Activated CD4-positive, alpha-beta T cell treated with anti-CD3 and anti-CD28 coated beads for 36 hours (primary cell): Measurements from ENCODE around the gene ITPRIP. TPM values are rescaled to one million over a fixed set of nuclear protein-coding genes. Genes with fewer than 3 reads are reported as not detected.

ENCODE experiments used
- ATAC-seq: fragments of 200-7000 bp; cut with Tn5 transposase; one replicate; pipeline ENCODE4 v1.10.0; 2021; ENCODE audit warnings: mild to moderate bottlenecking, moderate library complexity
- CTCF ChIA-PET: fragments of 350-600 bp; sonication (Branson Sonifier 250); formaldehyde crosslinking; loops from one replicate; lab custom pipeline; 2021; ENCODE audit warnings: antibody characterized with exemption; lab: Charles Lee
- POLR2A ChIA-PET: fragments of 350-600 bp; sonication (Branson Sonifier 250); formaldehyde crosslinking; loops from one replicate; lab custom pipeline; 2021; ENCODE audit warnings: antibody characterized with exemption, inconsistent platforms; lab: Charles Lee
- DNase-seq: peaks from one replicate; pipeline ENCODE4 v3.0.0-alpha.2; 2020
- H3K27ac Mint-ChIP-seq: one replicate; pipeline ENCODE4 v1.8.0; 2021; ENCODE audit warnings: mixed read lengths
- H3K27me3 Mint-ChIP-seq: one replicate; pipeline ENCODE4 v1.8.0; 2021; ENCODE audit warnings: mixed read lengths
- H3K36me3 Mint-ChIP-seq: one replicate; pipeline ENCODE4 v1.8.0; 2021; ENCODE audit warnings: low read depth, mixed read lengths
- H3K4me1 Mint-ChIP-seq: one replicate; pipeline ENCODE4 v1.8.0; 2021; ENCODE audit warnings: mixed read lengths
- H3K4me3 Mint-ChIP-seq: one replicate; pipeline ENCODE4 v1.8.0; 2021; ENCODE audit warnings: mild to moderate bottlenecking, moderate library complexity, mixed read lengths
- H3K9me3 Mint-ChIP-seq: one replicate; pipeline ENCODE4 v1.8.0; 2021; ENCODE audit warnings: low read depth, mixed read lengths
- intact Hi-C, 2 experiments: fragments of 100-400 bp; cut with DNase I in 1 of 2; cut with micrococcal nuclease in 1 of 2; formaldehyde crosslinking; loops; one replicate each; pipeline versions ENCODE4 v1.14.2 to v1.15.1; 2022 to 2024; cut with DNase I, micrococcal nuclease
- total RNA-seq, 2 experiments: library from RNA; stranded (reverse); gene quantifications; one replicate each; pipeline ENCODE4 v1.2.3, GENCODE V29; 2021

The ITPRIP gene
- total RNA-seq, 2 experiments from 2014 or later, result 20.3 to 21.6 TPM

DNA sequence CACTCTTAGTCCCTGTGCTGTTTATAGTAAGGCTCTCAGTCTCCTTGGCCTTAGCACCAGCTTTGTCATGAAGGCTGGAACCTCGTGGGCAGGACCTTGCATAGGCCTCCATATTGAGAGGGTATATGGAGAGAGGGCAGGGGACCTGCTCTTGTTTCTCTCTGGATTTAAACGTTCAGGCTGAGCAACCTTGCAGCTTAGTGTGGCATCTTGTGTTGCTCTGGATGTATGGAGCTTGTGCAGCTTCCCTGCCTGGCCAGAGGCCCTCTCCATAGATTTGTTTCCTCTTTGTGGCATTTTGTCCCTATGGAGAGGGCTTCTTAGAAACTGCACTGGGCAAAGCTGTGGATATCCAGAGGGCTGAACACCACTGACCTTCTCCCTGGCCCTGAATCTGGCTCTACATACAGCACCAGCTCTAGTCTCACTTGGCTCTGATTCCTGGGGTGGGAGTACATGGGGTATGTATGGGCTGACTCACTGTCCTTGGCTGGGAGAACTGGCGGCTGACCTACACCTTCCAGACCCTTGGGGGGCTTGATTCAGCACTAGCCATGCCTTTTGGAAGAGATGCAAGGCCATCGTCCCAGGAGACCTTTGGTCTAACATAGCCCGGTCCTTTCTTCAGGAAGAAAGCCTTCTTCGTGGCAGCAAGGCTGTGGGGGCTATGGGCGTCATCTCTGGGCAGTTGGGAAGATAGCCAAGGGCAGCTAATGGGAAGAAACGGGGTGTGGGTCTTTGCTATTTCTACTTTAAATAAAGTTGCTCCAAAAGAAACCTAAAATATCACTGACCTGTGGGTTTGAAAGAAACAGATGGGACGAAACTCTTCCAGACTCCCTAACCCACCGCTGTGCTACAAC lies 30.5 kb downstream of the ITPRIP start:
- no peaks in the 10 kb centered on the region for H3K27me3 Mint-ChIP-seq
- ChIA-PET POLR2A (interaction anchor here (0.8 to 1.0 kb wide), 3 partner anchors 14 to 29 kb away, joined by 3 to 4 read pairs (median 3); no protein-coding TSS in a partner anchor), CTCF (interaction anchor here (1.3 to 8.1 kb wide), 9 partner anchors 13 to 41 kb away, joined by 3 to 142 read pairs (median 20); partner anchors contain the start of gene ITPRIP)
- intact Hi-C loops, result loop anchor here (1.0 kb wide), 3 partner anchors 21 to 43 kb away; partner anchors contain the start of gene ITPRIP (in 2 of the 2)
- H3K36me3 Mint-ChIP-seq, result peaks cover 29% of the 10 kb centered on the region
- peaks cover 9% of the 10 kb centered on the region for H3K9me3 Mint-ChIP-seq
- H3K27ac Mint-ChIP-seq, result peak overlapping the region; percentile 76
- no peak overlapping the region for H3K4me3 Mint-ChIP-seq
- peaks cover 62% of the 10 kb centered on the region for H3K4me1 Mint-ChIP-seq
- no peak for ATAC-seq
- DNase-seq, result no peak

DNA sequence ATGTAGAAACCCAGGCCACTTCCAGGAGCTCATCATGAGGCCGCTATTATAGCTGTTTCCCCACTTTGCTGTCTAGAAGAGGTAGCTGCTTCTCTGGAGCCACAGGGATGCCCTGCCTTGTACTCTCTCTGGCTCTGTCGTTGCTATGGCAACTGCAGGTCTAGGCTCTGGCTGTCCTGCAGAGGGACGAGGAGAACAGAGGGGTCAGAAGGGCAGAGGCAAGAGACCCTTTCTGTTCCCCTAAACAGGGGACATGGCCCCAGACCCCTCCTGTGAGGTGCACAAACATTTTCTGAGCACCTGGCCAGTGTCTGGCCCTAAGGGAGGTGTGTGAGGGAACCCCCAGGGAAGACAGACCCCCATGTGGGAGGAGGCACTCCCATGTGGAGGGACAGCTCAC lies 31.4 kb downstream of the ITPRIP start:
- intact Hi-C loops, result no loop called here
- H3K4me1 Mint-ChIP-seq, result peaks cover 62% of the 10 kb centered on the region
- H3K27ac Mint-ChIP-seq, result no peak overlapping the region
- no peak overlapping the region for H3K4me3 Mint-ChIP-seq
- DNase-seq (no peak), ATAC-seq (no peak)
- ChIA-PET CTCF (interaction anchor here (0.7 to 8.1 kb wide), 15 partner anchors 14 to 101 kb away, joined by 3 to 142 read pairs (median 13); partner anchors contain the start of genes CFAP58 and ITPRIP), POLR2A (interaction anchor here (0.9 kb wide), 1 partner anchor 15 kb away, joined by 3 read pairs; no protein-coding TSS in a partner anchor)
- no peaks in the 10 kb centered on the region for H3K27me3 Mint-ChIP-seq
- H3K9me3 Mint-ChIP-seq, result peaks cover 9% of the 10 kb centered on the region
- H3K36me3 Mint-ChIP-seq, result peaks cover 22% of the 10 kb centered on the region

DNA sequence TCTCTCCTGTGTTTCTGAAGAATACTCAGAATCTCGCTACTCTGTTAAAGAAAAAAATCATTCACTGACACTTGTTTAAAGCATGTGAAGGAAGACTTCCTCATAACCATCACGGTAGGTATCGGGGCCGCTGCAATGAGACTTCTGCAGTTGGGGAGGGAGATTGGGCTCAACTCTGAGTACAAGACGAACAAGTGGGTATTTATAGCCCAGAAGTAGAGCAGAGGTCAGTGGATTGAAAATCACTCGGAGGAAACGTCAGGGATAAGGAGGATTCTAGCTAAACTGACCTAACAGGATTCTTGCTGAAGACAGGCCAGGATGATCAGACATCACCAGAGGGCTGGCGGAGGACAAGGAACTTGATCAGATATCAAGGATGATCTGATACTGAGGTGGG lies 33.3 kb downstream of the ITPRIP start:
- Mint-ChIP-seq H3K4me3 (no peak overlapping the region), H3K9me3 (peaks cover 9% of the 10 kb centered on the region), H3K27me3 (no peaks in the 10 kb centered on the region), H3K4me1 (peaks cover 68% of the 10 kb centered on the region), H3K27ac (no peak overlapping the region), H3K36me3 (peaks cover 14% of the 10 kb centered on the region)
- no peak for ATAC-seq
- POLR2A ChIA-PET, result interaction anchor here (0.6 kb wide), 1 partner anchor 11 kb away, joined by 3 read pairs; no protein-coding TSS in a partner anchor
- DNase-seq, result no peak
- CTCF ChIA-PET, result interaction anchor here (0.6 to 8.1 kb wide), 13 partner anchors 11 to 418 kb away, joined by 3 to 142 read pairs (median 16); partner anchors contain the start of genes CFAP58, GSTO2 and ITPRIP
- intact Hi-C loops, result loop anchor here (1.0 kb wide), 2 partner anchors 14 to 45 kb away; no protein-coding TSS in a partner anchor

DNA sequence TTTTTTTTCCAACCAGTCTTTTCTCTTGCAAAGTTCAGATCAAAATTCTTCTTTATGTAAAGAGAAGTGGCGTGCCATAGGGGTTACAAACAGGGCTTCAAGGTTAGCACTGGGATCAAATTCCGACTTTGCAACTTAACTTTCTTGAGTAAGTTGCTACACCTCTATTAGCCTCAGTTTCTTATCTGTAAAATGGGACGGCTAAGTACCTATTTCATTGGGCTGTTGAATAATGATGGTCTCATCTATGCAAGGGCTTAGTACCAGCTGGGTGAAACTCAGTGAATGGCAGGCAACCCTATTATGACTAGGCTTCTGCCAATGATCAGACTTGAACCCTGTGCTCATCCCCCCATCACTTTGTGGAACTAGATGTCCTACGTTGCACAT lies 33.9 kb downstream of the ITPRIP start:
- Mint-ChIP-seq H3K9me3 (peaks cover 9% of the 10 kb centered on the region), H3K4me3 (no peak overlapping the region), H3K4me1 (peaks cover 67% of the 10 kb centered on the region), H3K27ac (no peak overlapping the region), H3K27me3 (no peaks in the 10 kb centered on the region), H3K36me3 (peaks cover 14% of the 10 kb centered on the region)
- intact Hi-C loops, result no loop called here
- ChIA-PET CTCF (interaction anchor here (1.2 to 8.1 kb wide), 10 partner anchors 11 to 49 kb away, joined by 3 to 142 read pairs (median 20); partner anchors contain the start of genes CFAP58, GSTO2 and ITPRIP), POLR2A (no interaction called here)
- no peak for ATAC-seq
- no peak for DNase-seq

DNA sequence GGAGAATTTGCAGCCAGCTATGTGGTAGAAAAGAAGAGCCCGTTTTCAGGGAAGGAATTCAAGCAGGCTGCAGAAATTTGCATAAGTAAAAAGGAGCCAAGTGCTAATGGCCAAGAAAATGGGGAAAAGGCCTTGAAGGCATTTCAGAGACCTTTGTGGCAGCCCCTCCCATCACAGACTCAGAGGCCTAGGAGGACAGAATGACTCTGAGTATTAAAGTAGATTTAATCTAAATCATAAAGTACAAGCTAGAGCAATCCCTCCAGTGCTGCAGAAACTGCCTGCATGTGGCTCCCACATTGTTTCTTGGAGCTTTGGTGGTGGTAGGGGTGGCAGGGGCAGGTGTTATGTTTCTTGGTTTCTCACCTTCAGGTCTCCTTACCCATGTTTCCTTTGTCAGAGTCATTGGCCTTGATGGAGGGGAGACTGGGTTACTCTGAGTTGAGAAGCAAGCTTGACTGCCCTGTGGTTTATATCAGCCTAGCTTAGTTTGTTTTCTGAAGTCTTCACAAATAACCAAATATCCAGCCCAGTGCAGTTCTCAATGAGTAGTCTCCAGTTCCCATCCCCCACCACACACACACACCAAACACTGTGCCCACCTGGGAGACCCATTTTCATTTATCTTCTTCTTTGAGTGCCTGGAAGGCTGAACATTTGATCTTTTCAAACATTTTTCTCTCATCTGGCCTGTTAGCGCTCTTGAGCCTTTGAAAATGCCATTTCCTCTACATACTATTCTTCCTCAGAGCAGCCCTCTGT lies 34.5 kb downstream of the ITPRIP start:
- H3K4me3 Mint-ChIP-seq, result no peak overlapping the region
- no peak for ATAC-seq
- no peak for DNase-seq
- ChIA-PET POLR2A (no interaction called here), CTCF (interaction anchor here (0.7 to 8.1 kb wide), 9 partner anchors 8 to 740 kb away, joined by 3 to 142 read pairs (median 6); partner anchors contain the start of genes CFAP58 and GSTO2)
- no peaks in the 10 kb centered on the region for H3K27me3 Mint-ChIP-seq
- peaks cover 9% of the 10 kb centered on the region for H3K9me3 Mint-ChIP-seq
- peaks cover 65% of the 10 kb centered on the region for H3K4me1 Mint-ChIP-seq
- H3K36me3 Mint-ChIP-seq, result peaks cover 14% of the 10 kb centered on the region
- H3K27ac Mint-ChIP-seq, result no peak overlapping the region
- intact Hi-C loops, result no loop called here

DNA sequence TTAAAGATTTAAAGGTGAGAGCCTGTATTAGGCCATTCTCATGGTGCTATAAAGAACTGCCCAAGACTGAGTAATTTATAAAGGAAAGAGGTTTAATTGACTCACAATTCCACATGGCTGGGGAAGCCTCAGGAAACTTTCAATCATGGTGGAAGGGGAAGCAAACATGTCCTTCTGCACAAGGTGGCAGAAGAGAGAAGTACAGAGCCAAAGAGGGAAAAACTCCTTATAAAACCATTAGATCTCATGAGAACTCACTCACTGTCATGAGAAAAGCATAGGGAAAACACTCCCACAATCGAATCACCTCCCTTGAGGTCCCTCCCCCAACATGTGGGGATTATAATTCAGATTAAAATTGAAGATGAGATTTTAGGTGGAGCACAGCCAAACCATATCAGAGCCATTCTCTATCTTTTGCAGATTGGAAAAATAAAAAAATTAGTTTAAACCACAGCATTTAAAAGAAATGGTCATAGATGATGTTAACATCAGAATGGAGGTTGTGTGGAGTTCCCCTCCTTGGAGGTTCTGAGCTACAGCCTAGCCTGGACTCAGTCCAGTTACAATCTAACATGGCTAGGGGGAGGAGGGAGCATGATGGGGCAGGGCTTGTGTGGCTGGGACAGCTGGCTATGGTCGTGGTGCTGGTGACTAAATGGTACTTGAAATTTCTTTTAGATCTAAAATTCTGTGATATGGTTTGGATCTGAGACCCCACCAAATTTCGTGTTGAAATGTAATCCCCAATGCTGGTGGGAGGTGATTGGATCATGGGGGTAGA lies 36.2 kb downstream of the ITPRIP start:
- no peak for ATAC-seq
- H3K36me3 Mint-ChIP-seq, result peaks cover 11% of the 10 kb centered on the region
- H3K4me1 Mint-ChIP-seq, result peaks cover 50% of the 10 kb centered on the region
- DNase-seq, result no peak
- intact Hi-C loops, result no loop called here
- peaks cover 9% of the 10 kb centered on the region for H3K9me3 Mint-ChIP-seq
- no peaks in the 10 kb centered on the region for H3K27me3 Mint-ChIP-seq
- CTCF ChIA-PET, result interaction anchor here (0.5 to 8.1 kb wide), 5 partner anchors 9 to 107 kb away, joined by 3 to 109 read pairs (median 3); no protein-coding TSS in a partner anchor
- no peak overlapping the region for H3K27ac Mint-ChIP-seq
- POLR2A ChIA-PET, result no interaction called here
- no peak overlapping the region for H3K4me3 Mint-ChIP-seq

DNA sequence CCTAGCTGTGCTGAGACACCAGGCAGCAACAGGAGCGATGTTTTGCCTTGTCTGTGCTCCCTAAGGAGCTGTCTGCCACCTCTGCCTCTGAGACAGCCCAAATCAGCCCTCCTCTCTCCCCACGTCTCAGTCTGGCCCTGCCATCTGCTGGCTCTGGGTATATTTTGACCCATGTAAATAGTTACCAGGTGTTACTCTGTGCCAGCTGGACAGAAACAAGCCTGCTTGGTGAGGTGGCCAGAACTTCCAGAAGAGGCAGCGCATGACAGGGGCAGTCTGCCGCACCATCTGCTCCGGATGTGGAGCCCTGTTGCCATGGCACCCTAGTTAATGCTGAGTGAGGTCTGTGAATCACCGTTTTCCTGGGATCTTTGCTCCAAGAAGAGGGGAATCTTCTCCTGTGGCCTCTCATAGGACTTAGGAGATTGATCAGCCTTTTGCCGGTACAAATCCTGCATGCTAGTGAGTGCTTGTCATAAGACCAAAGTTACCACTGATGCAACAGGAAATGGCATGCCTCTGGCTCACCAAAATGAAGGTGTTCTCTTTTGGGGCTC lies 37.5 kb downstream of the ITPRIP start:
- Mint-ChIP-seq H3K4me3 (peak overlapping the region; percentile 41), H3K36me3 (peaks cover 11% of the 10 kb centered on the region), H3K27ac (peak overlapping the region; percentile 91), H3K27me3 (no peaks in the 10 kb centered on the region), H3K9me3 (peaks cover 9% of the 10 kb centered on the region), H3K4me1 (peaks cover 43% of the 10 kb centered on the region)
- ChIA-PET CTCF (interaction anchor here (1.9 to 3.6 kb wide), 2 partner anchors 10 to 50 kb away, joined by 9 to 23 read pairs; no protein-coding TSS in a partner anchor), POLR2A (no interaction called here)
- ATAC-seq (peak; percentile 66), DNase-seq (peak; percentile 54)
- intact Hi-C loops, result no loop called here

DNA sequence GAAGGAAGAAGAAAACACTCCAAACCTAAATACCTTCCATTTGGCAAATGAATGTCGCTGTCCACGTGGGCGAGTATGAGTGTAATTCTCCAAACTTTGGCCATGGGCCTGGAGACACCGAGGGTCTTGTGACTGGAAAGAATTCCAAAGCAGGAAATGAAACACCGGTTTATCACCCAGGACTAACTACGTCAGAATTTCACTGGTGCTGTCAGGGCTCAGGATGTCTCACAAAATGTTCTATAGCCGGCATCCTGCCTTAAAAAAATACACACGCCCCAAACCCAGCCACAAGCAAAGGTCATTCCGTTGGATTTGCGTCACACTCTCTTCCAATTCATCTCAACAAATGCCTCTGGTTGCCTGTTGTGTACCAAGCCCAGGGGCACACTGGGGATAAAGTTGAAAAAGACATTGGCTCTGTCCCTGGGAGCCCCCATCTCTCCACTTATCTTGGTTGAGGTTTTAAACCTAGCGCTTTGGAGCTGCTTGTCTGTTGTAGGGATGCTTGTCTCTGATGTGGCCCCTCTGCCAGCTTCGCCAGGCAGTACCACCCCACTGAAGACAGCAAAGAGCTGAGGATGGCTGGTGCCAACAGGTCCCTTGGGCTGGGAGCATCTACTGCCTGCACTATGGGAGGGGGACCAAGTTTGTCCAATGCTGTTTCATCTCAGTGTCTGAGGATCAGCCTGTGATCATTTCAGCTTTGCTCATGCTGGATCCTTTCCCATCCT lies 38.1 kb downstream of the ITPRIP start:
- H3K4me3 Mint-ChIP-seq, result peak overlapping the region; percentile 41
- peak overlapping the region; percentile 91 for H3K27ac Mint-ChIP-seq
- intact Hi-C loops, result no loop called here
- ChIA-PET CTCF (interaction anchor here (1.0 to 3.6 kb wide), 4 partner anchors 10 to 51 kb away, joined by 3 to 23 read pairs (median 11); no protein-coding TSS in a partner anchor), POLR2A (no interaction called here)
- DNase-seq (peak; percentile 48), ATAC-seq (peak; percentile 42)
- no peaks in the 10 kb centered on the region for H3K27me3 Mint-ChIP-seq
- H3K4me1 Mint-ChIP-seq, result peaks cover 42% of the 10 kb centered on the region
- peaks cover 11% of the 10 kb centered on the region for H3K36me3 Mint-ChIP-seq
- H3K9me3 Mint-ChIP-seq, result peaks cover 9% of the 10 kb centered on the region

DNA sequence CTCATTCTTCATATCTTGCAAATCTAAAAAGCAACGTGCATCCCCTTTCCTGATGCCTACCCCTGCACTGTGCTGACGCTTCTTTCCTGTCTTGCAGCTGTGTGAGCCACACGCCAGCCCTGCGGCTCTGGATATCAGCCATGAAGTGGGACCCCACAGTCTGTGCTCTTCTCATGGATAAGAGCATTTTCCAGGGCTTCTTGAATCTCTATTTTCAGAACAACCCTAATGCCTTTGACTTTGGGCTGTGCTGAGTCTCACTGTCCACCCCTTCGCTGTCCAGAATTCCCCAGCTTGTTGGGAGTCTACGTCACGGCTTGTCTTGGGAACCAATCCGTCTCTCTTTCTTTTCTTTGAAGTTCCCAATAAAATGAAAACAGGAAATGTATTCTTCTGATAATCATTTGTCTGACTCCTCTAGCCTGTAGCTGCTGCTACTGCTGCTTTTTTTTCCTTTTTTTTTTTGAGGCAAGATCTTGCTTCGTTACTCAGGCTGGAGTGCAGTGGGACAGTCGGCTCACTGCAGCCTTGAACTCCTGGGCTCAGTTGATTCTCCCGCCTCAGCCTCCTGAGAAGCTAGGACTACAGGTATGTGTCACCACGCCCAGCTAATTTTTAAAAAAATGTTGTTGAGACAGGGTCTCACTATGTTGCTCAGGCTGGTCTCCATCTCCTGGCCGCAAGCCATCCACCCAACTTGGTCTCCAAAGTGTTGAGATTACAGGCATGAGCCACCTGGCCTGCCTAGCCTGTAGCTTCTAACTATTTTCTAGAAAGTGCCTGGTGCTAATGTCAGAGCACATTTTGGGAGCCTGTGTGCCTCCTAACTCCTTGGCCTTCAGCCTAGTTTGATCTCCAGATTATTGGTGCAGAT lies 39.0 kb downstream of the ITPRIP start:
- Mint-ChIP-seq H3K4me3 (no peak overlapping the region), H3K9me3 (peaks cover 9% of the 10 kb centered on the region), H3K36me3 (peaks cover 11% of the 10 kb centered on the region), H3K4me1 (peaks cover 36% of the 10 kb centered on the region), H3K27me3 (no peaks in the 10 kb centered on the region), H3K27ac (no peak overlapping the region)
- CTCF ChIA-PET, result interaction anchor here (0.6 to 3.6 kb wide), 10 partner anchors 9 to 196 kb away, joined by 3 to 23 read pairs (median 4); partner anchors contain the start of gene CFAP58
- POLR2A ChIA-PET, result interaction anchor here (0.6 kb wide), 1 partner anchor 278 kb away, joined by 3 read pairs; no protein-coding TSS in a partner anchor
- ATAC-seq (no peak), DNase-seq (no peak)
- intact Hi-C loops, result no loop called here
